Muscle of back (tissue), 11 donors: ENCODE measurements around the gene ADGRG4. TPM values are rescaled to one million over a fixed set of nuclear protein-coding genes. Genes with fewer than 3 reads are reported as not detected.

Source experiments
- DNase-seq, 3 donors: peaks; one replicate each; pipeline versions ENCODE4 v3.0.0 to v3.0.0-alpha.2; 2013
- polyA plus RNA-seq, 10 donors: library from polyadenylated mRNA; unstranded; fragments of 120-200 nt; gene quantifications; one replicate each; pipeline ENCODE4 v1.2.1, GENCODE V29; 2013; ENCODE audit not compliant: insufficient read length in 10 of 10

The ADGRG4 gene
- polyA plus RNA-seq, 10 donors = 0.01 to 0.05 (median 0.02) TPM; not detected in 4

DNA sequence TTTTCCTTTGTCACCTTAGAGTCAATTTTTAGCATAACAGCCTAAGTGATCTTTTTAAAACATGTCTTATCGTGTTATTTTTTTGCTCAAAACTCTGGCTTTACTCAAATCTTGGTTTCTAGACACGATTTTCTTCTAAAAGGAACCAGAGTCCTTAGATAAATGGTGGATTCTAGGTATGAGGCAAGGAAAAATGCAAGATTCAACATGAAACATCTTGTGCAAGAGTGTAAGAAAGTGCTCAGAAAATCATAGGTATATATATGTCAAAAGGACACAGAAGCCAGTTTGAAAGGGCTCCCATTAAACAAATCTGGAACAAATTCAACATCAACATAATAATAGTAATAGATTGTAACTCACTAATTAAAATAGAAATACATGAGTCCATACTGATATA is 8.1 kb upstream of the ADGRG4 start:
- DNase-seq = no peak

DNA sequence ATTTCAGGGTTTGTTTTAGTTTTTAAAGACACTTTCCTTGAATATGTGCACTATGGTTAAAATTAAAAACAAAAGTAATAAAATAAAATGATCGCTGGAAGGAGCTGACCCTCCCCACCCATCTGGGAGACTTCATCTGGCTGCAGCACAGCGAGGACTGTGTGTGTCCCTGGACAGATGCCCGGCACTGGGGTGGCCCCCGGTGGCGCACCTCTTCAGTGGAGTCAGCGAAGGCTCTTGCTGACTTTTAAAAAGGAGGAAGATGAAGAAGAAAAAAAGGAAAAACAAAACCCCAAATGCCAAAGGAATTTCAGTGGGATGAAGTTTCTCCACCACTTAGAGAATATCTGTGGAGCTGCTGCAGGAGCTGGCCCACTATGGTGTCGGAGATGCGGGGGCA is 5.4 kb upstream of the ADGRG4 start:
- no peak for DNase-seq

DNA sequence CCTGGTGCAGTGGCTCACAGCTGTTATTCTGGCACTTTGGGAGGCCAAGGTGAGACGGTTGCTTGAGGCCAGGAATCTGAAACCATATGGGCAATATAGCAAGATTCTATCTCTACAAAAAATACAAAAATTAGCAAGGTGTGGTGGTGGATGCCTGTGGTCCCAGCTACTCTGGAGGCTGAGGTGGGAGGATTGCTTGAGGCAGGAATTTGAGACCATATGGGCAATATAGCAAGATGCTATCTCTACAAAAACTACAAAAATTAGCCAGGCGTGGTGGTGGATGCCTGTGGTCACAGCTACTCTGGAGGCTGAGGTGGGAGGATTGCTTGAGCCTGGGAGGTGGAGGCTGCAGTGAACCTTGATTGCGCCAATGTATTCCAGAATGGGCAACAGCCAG is 2.3 kb downstream of the ADGRG4 start:
- DNase-seq = no peak

DNA sequence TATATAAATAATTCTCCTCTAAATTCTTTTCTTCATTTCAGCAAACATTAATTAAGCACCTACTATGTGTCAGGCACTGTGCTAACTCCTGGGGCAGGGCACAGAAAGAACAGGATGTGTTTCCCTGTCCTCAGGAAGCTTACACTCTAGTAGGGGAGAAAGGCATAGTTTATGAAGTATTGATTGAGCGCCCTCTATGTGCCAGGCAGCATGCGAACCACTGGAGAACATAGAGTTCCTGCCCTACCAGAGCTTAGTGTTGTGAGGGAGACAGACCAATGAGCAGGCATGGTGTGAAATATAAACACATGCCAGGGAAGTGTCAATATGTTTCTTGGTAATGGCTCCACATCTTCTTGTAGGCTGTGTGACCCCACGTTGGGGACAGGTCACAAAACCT is 3.7 kb downstream of the ADGRG4 start:
- DNase-seq = no peak

DNA sequence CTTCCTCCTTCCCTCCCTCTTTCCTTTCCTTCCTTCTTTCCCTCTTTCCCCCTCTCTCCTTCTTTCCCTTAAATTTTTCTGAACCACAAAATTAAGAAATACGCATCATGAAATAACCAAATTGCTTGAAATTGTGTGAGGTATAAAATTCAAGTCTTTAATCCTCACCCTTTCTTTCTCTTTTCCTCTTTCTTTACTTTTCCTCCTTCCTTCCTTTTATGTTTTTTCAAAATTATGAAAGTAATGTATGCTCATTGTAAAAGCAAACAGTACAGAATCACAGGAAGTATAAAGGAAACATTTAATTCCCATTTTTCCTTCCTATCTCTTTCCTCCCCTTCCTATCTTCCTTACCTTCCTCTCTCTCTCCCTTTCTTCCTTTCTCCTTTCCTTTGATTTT is 5.4 kb downstream of the ADGRG4 start:
- no peak for DNase-seq

DNA sequence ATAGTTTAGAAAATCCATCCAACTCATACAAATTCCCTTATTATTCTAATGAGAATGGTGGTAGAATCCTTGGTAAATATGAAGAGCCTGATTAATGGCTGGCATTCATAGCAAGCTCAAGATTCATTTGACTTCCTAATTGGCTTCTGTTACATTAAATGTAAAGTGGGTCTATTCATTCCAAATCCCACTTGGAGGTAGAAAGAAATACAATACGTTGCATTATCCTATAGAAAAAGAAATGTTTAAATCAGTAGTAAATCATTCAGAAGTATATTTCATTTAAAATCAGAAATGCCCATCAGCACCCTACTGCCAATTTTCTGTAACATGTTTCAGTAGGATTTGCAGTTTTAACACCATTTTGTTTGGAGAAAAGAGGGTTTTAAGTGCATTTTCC is 6.7 kb downstream of the ADGRG4 start:
- DNase-seq = no peak

DNA sequence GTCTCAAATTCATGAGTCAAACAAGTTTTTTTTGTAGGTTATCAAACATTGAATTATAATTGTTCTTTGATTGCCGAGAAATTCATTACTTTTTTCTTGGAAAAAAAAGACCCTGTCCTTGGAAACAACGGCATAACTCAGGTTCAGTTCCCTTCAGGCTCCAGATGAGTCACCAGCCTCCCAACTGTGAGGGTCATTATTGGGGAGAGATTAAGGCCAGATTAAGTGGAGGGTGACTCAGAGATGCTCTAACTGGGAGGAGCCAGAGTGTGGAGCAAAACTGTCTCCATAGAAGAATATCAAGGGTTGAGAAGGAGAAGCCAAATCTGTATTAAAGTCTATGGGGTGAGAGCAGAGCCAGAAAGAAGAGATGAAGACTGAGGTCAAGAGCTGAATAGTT is 9.6 kb downstream of the ADGRG4 start:
- DNase-seq = no peak

DNA sequence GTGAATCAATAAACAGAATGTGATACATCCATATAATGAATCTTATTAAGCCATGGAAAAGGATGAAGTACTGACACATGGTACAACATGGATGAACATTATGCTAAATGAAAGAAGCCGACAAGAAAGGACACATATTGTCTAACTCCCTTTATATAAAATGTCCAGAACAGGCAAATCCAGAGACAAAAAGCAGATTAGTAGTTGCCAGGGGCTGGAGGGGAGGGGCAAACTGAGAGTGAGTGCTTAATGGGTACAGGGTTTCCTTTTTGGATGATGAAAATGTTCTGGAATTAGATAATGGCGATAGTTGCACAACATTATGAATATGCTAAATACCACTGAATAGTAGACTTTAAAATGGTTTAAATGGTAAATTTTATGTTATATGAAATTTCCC is 17.4 kb downstream of the ADGRG4 start:
- DNase-seq = no peak

DNA sequence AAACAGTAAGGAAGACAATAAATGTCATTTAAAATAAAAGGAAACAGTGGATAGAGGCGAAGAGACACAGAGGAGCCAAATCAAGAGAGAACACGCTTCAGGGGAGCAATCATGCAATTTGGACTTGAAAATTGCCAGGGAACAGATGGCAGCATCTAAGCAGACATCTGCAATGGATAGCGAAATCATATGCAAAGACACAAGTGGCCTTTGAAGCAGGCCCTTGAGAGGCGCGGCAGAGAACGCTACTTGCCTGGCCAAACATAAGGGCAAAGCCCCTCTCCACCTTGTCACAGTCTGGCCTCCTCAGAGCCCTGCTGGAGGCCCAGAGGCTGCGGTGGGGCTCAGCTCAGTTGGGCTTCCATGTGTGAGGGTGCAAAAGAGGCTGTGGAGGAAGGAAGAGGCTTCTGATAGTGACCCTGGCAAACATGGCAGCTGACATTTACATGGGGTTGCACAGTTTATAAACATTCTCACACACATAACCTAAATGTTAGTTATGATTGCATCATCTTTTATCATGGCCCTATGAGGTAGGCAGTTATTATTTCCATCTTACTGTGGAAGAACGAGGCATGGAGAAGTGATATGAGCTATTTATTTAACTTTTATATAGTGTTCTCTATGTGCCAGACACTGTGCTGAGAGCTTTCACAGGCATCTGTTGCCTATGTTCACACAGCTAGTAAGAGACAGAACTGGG is 18.3 kb downstream of the ADGRG4 start:
- no peak for DNase-seq

DNA sequence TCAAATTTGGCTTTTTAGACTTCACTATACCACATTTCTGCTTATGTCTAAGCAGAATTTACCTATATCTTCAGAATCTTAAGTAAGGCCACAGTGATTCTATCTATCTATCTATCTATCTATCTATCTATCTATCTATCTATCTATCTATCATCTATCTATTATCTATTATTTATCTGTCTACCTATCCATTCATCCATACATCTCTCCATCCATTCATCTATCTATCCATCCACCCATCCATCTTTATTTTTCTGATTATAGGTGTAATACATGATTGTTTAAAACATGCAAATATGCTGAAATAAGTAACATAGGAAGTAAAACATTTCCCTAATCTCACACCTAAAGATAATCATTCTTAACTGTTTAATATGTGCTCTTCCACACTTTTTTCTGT is 18.8 kb downstream of the ADGRG4 start:
- no peak for DNase-seq

DNA sequence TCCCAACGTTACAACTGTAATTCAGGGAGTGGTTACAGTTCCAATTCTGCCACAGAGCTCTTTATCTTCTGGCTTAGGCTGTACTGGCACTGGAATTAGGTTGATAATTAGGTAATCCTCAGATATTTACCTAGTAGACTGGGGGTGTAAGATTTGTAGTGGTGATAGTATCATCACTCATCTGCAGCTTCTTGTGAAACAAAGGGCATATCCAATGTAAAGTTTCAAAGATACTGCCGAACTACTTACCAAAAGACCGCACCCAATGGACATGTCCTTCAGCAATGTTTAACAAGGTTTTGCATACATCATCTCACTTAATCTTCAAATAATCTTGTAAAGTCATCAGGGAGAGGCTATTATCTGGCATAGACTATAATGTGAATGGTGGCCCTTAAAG is 20.8 kb downstream of the ADGRG4 start:
- DNase-seq = no peak

DNA sequence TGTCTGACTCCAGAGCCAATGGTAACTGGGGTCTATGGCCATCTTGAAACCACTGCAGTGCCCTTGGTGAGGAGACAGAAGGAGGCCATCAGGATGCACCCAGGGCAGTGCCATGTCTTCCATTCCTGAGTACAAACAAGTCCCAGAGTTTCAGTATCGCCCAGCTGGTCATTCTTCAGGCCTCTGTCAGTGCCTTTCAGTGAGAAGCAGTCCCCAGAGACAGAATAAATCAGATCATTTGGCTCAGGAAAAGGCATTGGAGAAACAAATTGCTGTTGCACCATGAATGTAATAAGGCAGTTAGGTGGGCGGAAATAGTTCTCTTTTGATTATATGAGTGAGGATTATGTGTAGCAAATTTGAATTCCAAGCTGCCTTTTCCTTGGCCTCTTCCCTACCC is 21.3 kb downstream of the ADGRG4 start:
- DNase-seq = no peak

DNA sequence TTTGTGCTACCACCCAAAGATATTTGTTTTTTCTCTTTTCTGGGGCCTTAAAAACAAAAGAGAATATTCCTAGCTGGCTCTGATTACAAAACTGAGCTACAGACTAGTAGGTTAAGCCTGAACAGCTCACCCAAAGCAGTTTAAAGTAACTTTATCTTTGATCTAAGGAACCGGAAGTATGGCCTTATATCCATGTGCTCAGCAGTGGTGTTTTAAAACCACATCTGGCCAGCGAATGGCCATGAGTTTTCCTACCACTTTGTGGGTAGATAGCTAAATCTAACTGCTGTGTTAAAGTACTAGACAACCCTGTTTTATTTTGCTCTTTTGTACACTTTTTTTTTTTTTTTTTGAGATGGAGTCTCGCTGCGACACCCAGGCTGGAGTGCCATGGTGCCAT is 24.6 kb downstream of the ADGRG4 start:
- no peak for DNase-seq

DNA sequence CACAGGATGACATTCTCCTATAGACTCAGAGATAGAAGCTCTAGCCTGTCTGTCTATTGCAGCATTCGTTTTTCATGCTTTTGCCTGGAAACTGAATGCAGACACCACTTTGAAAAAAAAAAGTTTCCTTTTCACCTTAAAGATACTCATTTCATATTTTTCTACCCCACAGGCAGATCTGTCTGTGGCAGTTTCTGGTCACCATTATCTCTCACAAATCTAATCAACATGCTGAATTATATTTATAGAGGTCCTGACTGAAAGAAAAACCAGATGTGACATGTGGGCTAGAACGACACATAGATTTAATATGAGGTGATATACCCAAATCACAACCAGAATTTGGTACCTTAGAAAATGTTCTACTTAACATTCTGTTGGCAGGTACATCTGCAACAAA is 28.2 kb downstream of the ADGRG4 start:
- no peak for DNase-seq

DNA sequence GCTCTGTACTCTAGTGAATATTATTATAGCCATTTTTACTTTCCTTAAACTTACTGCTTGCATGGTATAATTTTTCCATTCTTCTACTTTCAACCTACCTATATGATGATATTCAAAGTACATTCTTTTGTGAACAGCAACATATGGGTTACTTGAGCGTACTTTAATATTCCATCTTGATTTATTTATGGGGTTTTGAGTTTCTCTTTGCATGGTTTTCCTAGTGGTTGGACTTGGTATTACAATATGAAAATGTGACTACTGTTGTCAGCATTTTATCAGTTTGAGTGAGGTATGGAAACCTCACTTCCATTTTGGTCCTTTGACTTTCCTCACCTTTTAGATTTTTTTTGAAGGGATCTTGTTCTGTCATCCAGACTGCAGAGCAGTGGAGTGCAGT is 35.9 kb downstream of the ADGRG4 start:
- no peak for DNase-seq

DNA sequence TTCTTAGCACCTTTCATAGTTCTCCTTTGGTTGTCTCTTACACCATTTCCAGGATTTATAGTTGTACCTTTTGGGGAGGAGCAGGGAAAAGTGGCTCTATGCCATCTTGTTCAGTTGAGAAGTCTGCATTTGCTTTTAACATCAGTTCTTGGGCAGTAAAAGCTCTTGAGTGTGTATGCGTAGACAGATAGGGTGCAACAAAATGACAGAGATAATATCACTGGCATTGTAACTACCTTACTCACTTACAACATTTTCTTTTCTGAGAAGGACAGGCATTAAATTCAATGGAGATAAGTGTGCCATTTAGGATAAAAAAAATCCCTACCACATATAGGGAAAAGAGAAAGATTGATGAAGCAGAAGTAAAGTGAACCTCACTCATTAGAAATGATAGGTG is 38.9 kb downstream of the ADGRG4 start:
- DNase-seq = no peak

DNA sequence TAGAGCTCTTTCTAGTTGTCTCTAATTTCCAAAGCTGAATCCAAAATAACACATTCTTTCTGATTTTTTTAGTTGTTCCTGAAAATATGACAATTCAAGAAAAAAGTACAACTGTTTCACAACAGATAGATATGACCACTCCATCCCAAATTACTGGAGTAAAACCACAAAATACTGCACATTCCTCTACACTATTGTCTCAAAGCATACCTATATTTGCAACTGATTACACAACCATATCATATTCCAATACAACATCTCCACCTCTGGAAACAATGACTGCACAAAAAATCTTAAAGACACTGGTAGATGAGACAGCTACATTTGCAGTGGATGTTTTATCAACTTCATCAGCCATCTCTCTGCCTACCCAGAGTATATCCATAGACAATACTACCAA is 43.6 kb downstream of the ADGRG4 start:
- no peak for DNase-seq

DNA sequence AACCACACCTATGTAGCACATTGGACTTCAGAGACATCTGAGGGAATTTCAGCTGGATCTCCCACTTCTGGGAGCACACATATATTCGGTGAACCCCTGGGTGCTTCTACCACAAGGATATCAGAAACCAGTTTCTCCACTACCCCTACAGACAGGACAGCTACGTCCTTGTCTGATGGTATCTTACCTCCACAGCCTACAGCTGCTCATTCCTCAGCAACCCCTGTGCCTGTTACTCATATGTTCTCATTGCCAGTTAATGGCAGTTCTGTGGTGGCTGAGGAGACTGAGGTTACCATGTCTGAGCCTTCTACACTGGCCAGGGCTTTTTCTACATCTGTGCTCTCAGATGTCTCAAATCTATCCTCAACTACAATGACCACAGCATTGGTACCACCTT is 45.7 kb downstream of the ADGRG4 start:
- DNase-seq = no peak

DNA sequence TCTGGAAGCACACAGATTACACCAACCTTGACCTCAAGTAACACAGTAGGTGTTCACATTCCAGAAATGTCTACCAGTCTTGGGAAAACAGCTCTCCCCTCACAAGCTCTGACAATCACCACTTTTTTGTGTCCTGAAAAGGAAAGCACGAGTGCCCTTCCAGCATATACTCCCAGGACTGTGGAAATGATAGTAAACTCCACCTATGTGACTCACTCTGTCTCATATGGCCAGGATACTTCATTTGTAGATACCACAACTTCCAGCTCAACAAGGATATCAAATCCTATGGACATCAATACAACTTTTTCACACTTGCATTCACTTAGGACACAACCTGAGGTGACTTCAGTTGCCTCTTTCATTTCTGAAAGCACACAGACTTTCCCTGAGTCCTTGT is 46.9 kb downstream of the ADGRG4 start:
- DNase-seq = no peak

DNA sequence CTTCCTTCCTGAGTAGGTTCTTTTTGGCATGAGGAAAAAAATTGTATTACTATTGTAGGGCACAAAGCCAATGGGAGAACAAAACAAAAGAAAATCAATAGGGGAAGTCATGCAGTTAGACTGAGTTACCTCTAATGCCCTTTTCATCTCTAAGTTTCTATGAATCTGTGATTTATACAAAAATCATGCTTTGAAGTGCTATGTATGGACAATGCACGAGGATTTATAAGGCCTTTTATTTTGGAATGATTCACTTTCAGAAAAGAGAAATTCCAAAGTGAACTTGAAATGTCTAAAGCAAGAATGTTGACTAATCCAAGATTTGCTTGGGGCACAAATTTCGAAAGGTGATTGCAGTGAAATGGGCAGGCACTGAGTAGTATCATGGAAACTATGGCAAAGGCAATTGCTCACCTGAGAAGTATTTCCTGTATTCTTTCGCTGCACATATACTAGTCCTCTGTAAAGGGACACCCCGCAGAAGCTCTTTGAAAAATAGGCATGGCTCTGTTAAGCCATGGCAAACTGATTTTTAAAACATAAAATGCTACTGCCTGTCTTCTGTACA is 52.8 kb downstream of the ADGRG4 start:
- DNase-seq = no peak

DNA sequence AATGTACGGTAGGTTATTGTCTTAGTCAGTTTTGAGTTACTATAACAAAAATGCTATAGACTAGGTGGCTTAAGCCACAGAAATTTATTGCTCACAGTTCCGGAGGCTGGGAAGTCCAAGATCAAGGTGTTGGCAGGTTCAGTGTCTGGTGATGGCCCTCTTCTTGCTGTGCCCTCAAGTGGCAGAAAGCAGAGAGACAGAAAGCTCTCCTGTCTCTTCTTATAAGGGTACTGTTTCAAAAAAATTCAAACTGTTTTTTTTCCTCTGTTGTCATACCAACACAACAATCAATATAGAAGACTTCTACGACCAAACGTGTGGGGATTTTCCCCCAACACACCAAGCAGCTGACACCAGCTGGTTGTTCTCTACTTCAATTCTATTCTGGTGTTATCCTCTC is 53.4 kb downstream of the ADGRG4 start:
- no peak for DNase-seq

DNA sequence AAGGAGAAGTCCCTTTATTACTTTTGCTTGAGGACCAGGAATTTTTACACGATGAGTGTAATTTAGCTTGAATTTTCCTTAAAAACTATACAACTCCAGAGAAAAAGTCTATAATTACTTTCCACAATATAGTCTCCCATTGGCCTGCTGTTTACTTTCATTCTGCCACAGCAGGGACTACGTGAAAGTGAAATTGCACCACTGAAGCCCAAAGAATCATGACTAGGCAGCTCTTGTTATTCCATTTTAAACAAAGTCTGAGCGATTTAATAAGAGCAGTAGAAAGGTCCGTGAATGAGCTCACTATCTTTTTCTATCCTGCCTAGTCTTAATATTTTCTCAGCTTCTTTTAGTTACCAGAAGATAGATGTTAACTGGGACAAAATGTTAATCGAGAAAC is 68.6 kb downstream of the ADGRG4 start:
- DNase-seq = no peak

DNA sequence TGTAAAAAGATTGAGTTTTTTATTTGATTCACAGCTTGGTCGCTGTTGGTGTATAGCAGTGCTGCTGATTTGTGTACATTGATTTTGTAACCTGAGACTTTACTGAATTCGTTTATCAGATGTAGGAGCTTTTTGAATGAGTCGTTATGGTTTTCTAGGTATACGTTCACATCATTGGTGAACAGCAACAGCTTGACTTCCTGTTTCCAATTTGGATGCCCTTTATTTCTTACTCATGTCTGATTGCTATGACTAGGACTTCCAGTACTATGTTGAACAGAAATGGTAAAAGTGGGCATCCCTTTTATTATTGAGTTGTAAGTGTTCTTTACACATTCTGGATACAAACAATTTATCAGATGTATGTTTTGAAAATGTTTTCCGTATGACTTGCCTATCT is 76.0 kb downstream of the ADGRG4 start:
- no peak for DNase-seq

DNA sequence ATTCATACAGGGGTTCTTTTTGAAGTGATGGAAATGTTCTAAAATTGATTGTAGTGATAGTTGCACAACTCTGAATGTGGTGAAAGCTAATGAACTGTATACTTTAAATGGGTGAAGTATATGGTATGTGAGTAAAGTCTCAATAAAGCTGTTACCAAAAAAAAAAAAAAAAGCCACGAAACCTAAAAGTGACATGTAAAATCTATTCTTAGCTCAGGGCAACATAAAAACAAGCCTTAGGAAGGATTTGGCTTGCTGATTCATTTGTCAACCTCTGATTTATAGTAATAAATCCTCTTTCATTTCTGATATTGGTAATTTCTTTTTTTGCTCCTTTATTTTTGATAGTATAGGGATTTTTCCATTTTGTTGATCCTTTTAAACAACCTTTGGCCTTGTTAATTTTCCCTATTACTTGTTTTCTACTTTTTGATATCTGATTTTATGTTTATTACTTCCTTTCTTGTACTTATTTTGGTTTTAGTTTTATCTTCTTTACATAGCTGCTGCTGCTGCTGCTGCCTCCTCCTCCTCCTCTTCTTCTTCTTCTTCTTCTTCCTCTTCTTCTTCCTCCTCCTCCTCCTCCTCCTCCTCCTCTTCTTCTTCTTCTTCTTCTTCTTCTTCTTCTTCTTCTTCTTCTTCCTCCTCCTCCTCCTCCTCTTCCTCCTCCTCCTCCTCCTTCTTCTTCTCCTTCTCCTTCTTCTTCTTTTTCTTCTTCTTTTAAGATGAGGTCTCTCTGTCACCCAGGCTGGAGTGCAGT is 79.4 kb downstream of the ADGRG4 start:
- DNase-seq = no peak
